ENCODE data around the gene KRT1.

The KRT1 gene

GRCh38 chr12:52716061-52716460 lies 35.9 kb upstream of the KRT1 start:
- Histone ChIP-seq H3K27me3 (ENCODE audit: insufficient read depth, poor library complexity, severe bottlenecking) (peaks cover 29% of the 10 kb centered on the region), H3K27ac (replicated peaks) (no peak overlapping the region), H3K4me3 (replicated peaks; ENCODE audit: insufficient read depth, low read length) (no peak overlapping the region)
- TF ChIP-seq CTCF (IDR thresholded peaks at IDR 0.05; ENCODE audit: insufficient read depth, low read length) = no peak
- no peak for TF ChIP-seq POLR2AphosphoS5 (IDR thresholded peaks at IDR 0.05; ENCODE audit: low read depth)
- no peak for TF ChIP-seq SPI1 (IDR thresholded peaks at IDR 0.05; ENCODE audit: borderline replicate concordance, low read depth)
- DNase-seq (ENCODE audit: low read depth in 1 of 2, low spot score in 1 of 2) = no peak

- Histone ChIP-seq H3K27me3 (ENCODE audit: insufficient read depth, poor library complexity, severe bottlenecking) (peaks cover 29% of the 10 kb centered on the region), H3K27ac (replicated peaks) (no peak overlapping the region)
- no peak for DNase-seq (ENCODE audit: low read depth in 1 of 2, low spot score in 1 of 2)
These were observed 35.2 kb upstream of the KRT1 start for GRCh38 chr12:52715416-52715815.

GRCh38 chr12:52714887-52715281 lies 34.7 kb upstream of the KRT1 start:
- H3K4me3 ChIP-seq (replicated peaks; ENCODE audit: insufficient read depth, low read length) = no peak overlapping the region
- H3K27me3 ChIP-seq (ENCODE audit: insufficient read depth, poor library complexity, severe bottlenecking) = peaks cover 29% of the 10 kb centered on the region
- no peak for DNase-seq (ENCODE audit: low read depth in 1 of 2, low spot score in 1 of 2)
- no peak overlapping the region for H3K27ac ChIP-seq (replicated peaks)
- no peak for TF ChIP-seq SPI1 (IDR thresholded peaks at IDR 0.05; ENCODE audit: borderline replicate concordance, low read depth)
- TF ChIP-seq REST (IDR thresholded peaks at IDR 0.05; ENCODE audit: insufficient replicate concordance, low read depth) = no peak
- TF ChIP-seq POLR2AphosphoS5 (IDR thresholded peaks at IDR 0.05; ENCODE audit: low read depth) = no peak
- no peak for TF ChIP-seq CTCF (IDR thresholded peaks at IDR 0.05; ENCODE audit: insufficient read depth, low read length)
- no peak for TF ChIP-seq GABPA (IDR thresholded peaks at IDR 0.05; ENCODE audit: low read depth)

More at GRCh38 chr12:52715416-52715815, 35.2 kb upstream of the KRT1 start:
- H3K4me3 ChIP-seq (replicated peaks; ENCODE audit: insufficient read depth, low read length) = no peak overlapping the region
- TF ChIP-seq SPI1 (IDR thresholded peaks at IDR 0.05; ENCODE audit: borderline replicate concordance, low read depth) (no peak), GABPA (IDR thresholded peaks at IDR 0.05; ENCODE audit: low read depth) (no peak), REST (IDR thresholded peaks at IDR 0.05; ENCODE audit: insufficient replicate concordance, low read depth) (no peak), CTCF (IDR thresholded peaks at IDR 0.05; ENCODE audit: insufficient read depth, low read length) (no peak), POLR2AphosphoS5 (IDR thresholded peaks at IDR 0.05; ENCODE audit: low read depth) (no peak)

All from HL-60 (cell line).